22Rv1 (cell line): Measurements from ENCODE around the gene RIN1.

Source experiments
- ZFX ChIP-seq: fragments of 450-650 bp; IDR thresholded peaks from 2 replicates; pipeline ENCODE4 v1.6.1; 2017; ENCODE audit warnings: antibody characterized with exemption, borderline replicate concordance
- TF ChIP-seq, protein P1 (sequence below): fragments of 450-650 bp; IDR thresholded peaks from 2 replicates; pipeline ENCODE4 v1.5.1; 2017; ENCODE audit warnings: mild to moderate bottlenecking

DNA sequence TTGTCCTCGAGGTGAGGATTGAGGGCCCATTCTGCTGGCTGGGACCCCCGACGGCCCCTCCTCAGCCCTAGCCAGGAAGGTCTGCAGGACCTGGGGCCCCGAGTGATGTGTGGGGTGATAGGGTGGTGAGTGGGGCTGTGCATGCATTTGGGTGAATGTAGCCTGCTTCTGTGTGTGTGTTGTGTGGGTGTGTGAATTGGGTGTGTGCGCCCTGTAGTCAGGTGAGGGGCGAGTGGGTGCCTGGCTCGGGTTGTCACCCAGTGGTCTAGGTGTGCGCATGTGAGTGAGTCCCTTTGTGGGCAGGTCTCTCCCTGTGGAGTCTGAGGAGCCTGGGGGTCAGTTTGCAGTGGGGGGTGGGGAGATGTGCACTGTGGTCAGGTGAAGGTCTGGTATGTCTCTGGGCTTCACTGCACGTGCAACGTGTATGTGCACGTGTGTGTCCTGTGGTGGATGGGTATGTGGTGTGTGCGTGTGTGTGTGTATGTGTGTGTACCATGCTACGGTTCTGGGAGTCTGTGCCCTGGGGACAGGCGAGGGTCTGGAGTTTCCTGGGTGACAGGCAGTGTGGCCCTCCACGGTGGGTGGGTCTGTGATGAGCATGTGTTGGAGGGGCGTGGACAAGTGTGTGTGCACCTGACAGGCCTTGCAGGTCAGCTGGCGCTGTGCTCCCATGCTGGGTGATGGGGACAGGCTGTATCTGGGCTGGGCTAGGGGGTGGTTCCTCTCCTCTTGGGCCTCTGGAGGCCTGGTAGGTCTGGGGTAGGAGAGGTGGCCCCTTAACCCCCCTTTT, 43.5 kb downstream of the RIN1 start:
- no peak for TF ChIP-seq ZFX
- TF ChIP-seq, protein P1, sequence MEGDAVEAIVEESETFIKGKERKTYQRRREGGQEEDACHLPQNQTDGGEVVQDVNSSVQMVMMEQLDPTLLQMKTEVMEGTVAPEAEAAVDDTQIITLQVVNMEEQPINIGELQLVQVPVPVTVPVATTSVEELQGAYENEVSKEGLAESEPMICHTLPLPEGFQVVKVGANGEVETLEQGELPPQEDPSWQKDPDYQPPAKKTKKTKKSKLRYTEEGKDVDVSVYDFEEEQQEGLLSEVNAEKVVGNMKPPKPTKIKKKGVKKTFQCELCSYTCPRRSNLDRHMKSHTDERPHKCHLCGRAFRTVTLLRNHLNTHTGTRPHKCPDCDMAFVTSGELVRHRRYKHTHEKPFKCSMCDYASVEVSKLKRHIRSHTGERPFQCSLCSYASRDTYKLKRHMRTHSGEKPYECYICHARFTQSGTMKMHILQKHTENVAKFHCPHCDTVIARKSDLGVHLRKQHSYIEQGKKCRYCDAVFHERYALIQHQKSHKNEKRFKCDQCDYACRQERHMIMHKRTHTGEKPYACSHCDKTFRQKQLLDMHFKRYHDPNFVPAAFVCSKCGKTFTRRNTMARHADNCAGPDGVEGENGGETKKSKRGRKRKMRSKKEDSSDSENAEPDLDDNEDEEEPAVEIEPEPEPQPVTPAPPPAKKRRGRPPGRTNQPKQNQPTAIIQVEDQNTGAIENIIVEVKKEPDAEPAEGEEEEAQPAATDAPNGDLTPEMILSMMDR: no peak
